HCT116 (cell line): Measurements from ENCODE around the gene CTCF. TPM values are rescaled to one million over a fixed set of nuclear protein-coding genes. Genes with fewer than 3 reads are reported as not detected.

Source experiments
- ATAC-seq: fragments of 200-7000 bp; cut with Tn5 transposase; 2 replicates; pipeline ENCODE4 v1.9.1; 2020; ENCODE audit warnings: mild to moderate bottlenecking, moderate library complexity
- BruUV-seq: library from RNA; stranded (reverse); fragments of 400-500 nt; replicated peaks from 2 replicates; lab custom pipeline; 2021; lab: Mats Ljungman, UMichigan
- CTCF ChIA-PET: fragments of 300-600 bp; sonication (Branson Sonifier 250); formaldehyde crosslinking; loops from one replicate; lab custom pipeline; 2021; ENCODE audit warnings: antibody characterized with exemption; lab: Charles Lee
- POLR2A ChIA-PET: fragments of 300-600, 350-600 bp; sonication (Branson Sonifier 250); formaldehyde crosslinking; loops from one replicate; lab custom pipeline; 2021; ENCODE audit warnings: antibody characterized with exemption; lab: Charles Lee
- RAD21 ChIA-PET, 2 experiments: fragments of 300-600 bp; sonication (Branson Sonifier 250); formaldehyde crosslinking; loops; one replicate each; lab custom pipeline; 2023; ENCODE audit warnings: low total read pairs in 2 of 2; ENCODE audit not compliant: uncharacterized antibody in 2 of 2, unreplicated experiment in 2 of 2, low non-redundant PET in 1 of 2; lab: Charles Lee
- DNase-seq: peaks from one replicate; pipeline ENCODE4 v3.0.0-alpha.2; 2010; ENCODE audit warnings: low read depth, low spot score
- H2AFZ ChIP-seq: fragments of 200-600 bp; shearing (Covaris generic), sonication (generic); 2 replicates; pipeline ENCODE4 v1.6.1; 2017; ENCODE audit warnings: low read depth, mixed run types, mixed read lengths, antibody characterized with exemption, low read length; ENCODE audit not compliant: poor library complexity, severe bottlenecking
- H3K27ac ChIP-seq: 2 replicates; pipeline ENCODE4 v1.5.1; 2012; ENCODE audit warnings: low read depth, low read length
- H3K27me3 ChIP-seq: fragments of 200-600 bp; sonication (generic); 2 replicates; pipeline ENCODE4 v1.6.1; 2016; ENCODE audit warnings: mixed run types, low read length, mixed read lengths; ENCODE audit not compliant: insufficient read depth
- H3K36me3 ChIP-seq, 2 experiments: fragments of 200-500 bp in 1 of 2; fragments of 200-600 bp in 1 of 2; sonication (Bioruptor generic) in 1 of 2; sonication (generic) in 1 of 2; 2 replicates each; pipeline versions ENCODE4 v1.5.1 to v1.6.1; 2014 to 2016; ENCODE audit warnings: low read length in 2 of 2, inconsistent platforms in 1 of 2, mixed read lengths in 1 of 2, mixed run types in 1 of 2; ENCODE audit not compliant: insufficient read depth in 2 of 2, control insufficient read depth in 1 of 2
- H3K4me1 ChIP-seq, 2 experiments: fragments of 200-600 bp in 1 of 2; sonication (generic) in 1 of 2; 2 replicates each; pipeline versions ENCODE4 v1.5.1 to v1.6.1; 2012 to 2017; ENCODE audit warnings: low read length in 2 of 2, inconsistent platforms in 1 of 2, mild to moderate bottlenecking in 1 of 2, mixed read lengths in 1 of 2, mixed run types in 1 of 2, moderate library complexity in 1 of 2; ENCODE audit not compliant: insufficient read depth in 2 of 2, control insufficient read depth in 1 of 2
- H3K4me2 ChIP-seq: fragments of 200-600 bp; sonication (generic); 2 replicates; pipeline ENCODE4 v1.6.1; 2017; ENCODE audit warnings: mixed run types, low read length, mixed read lengths
- H3K4me3 ChIP-seq, 2 experiments: fragments of 200-600 bp in 1 of 2; sonication (generic) in 1 of 2; replicated peaks in 1 of 2; 2 replicates each; pipeline ENCODE4 v1.5.1; 2011 to 2016; ENCODE audit warnings: low read length in 2 of 2, control low read depth in 1 of 2, low read depth in 1 of 2, mild to moderate bottlenecking in 1 of 2, mixed read lengths in 1 of 2, mixed run types in 1 of 2
- H3K79me2 ChIP-seq: fragments of 200-600 bp; sonication (generic); 2 replicates; pipeline ENCODE4 v1.6.1; 2017; ENCODE audit warnings: mild to moderate bottlenecking, mixed run types, low read length, moderate library complexity, mixed read lengths; ENCODE audit not compliant: insufficient read depth
- H3K9ac ChIP-seq: fragments of 200-600 bp; sonication (generic); 2 replicates; pipeline ENCODE4 v1.6.1; 2016; ENCODE audit warnings: low read length, mixed read lengths
- H3K9me2 ChIP-seq: fragments of 200-600 bp; sonication (generic), shearing (Covaris generic); 2 replicates; pipeline ENCODE4 v1.6.1; 2017; ENCODE audit warnings: mixed run types, mild to moderate bottlenecking, moderate library complexity; ENCODE audit not compliant: insufficient read depth
- H3K9me3 ChIP-seq, 2 experiments: fragments of 200-500 bp in 1 of 2; fragments of 200-600 bp in 1 of 2; sonication (Bioruptor generic) in 1 of 2; sonication (generic) in 1 of 2; 2 replicates each; pipeline ENCODE4 v1.6.1; 2014 to 2017; ENCODE audit warnings: low read length in 2 of 2, mixed read lengths in 2 of 2, inconsistent platforms in 1 of 2, low read depth in 1 of 2, mild to moderate bottlenecking in 1 of 2, mixed run types in 1 of 2, moderate library complexity in 1 of 2; ENCODE audit not compliant: control insufficient read depth in 1 of 2, insufficient read depth in 1 of 2
- H4K20me1 ChIP-seq: fragments of 200-600 bp; sonication (generic), shearing (Covaris generic); 2 replicates; pipeline ENCODE4 v1.6.1; 2017; ENCODE audit warnings: mixed run types, mild to moderate bottlenecking, moderate library complexity; ENCODE audit not compliant: insufficient read depth
- CEBPB ChIP-seq: IDR thresholded peaks from 2 replicates; pipeline ENCODE4 v1.6.1; 2012; ENCODE audit warnings: low read depth
- EGR1 ChIP-seq: IDR thresholded peaks from 2 replicates; pipeline ENCODE4 v1.6.1; 2012; ENCODE audit warnings: low read depth
- EZH2phosphoT487 ChIP-seq: fragments of 200-600 bp; IDR thresholded peaks from 2 replicates; pipeline ENCODE4 v1.6.1; 2018; ENCODE audit warnings: antibody characterized with exemption, borderline replicate concordance
- JUND ChIP-seq: IDR thresholded peaks from 2 replicates; pipeline ENCODE4 v1.6.1; 2012
- POLR2A ChIP-seq: IDR thresholded peaks from 2 replicates; pipeline ENCODE4 v1.7.0; 2011; ENCODE audit warnings: borderline replicate concordance; ENCODE audit not compliant: insufficient read depth, insufficient read length; ENCODE audit errors: extremely low read depth
- POLR2AphosphoS5 ChIP-seq: IDR thresholded peaks from 2 replicates; pipeline ENCODE4 v1.6.1; 2011; ENCODE audit warnings: mild to moderate bottlenecking, low read depth, low read length, moderate library complexity
- REST ChIP-seq: IDR thresholded peaks from 2 replicates; pipeline ENCODE4 v1.6.1; 2012; ENCODE audit warnings: low read depth
- SRF ChIP-seq: IDR thresholded peaks from 2 replicates; pipeline ENCODE4 v1.6.1; 2012; ENCODE audit warnings: low read depth
- TCF7L2 ChIP-seq: IDR thresholded peaks from 2 replicates; pipeline ENCODE4 v1.7.0; 2011; ENCODE audit warnings: borderline replicate concordance, inconsistent platforms; ENCODE audit not compliant: insufficient read depth, insufficient read length; ENCODE audit errors: extremely low read depth
- YY1 ChIP-seq: IDR thresholded peaks from 2 replicates; pipeline ENCODE4 v1.6.1; 2011; ENCODE audit warnings: low read length, low read depth, moderate library complexity, mild to moderate bottlenecking; ENCODE audit not compliant: insufficient replicate concordance; ENCODE audit errors: extremely low read depth
- ZFX ChIP-seq: fragments of 450-650 bp; IDR thresholded peaks from 2 replicates; pipeline ENCODE4 v1.6.1; 2017
- intact Hi-C: fragments of 100-400 bp; cut with micrococcal nuclease; formaldehyde crosslinking; loops from 2 replicates; pipeline ENCODE4 v1.10.0; 2022
- total RNA-seq: library from RNA; stranded (reverse); gene quantifications from one replicate; pipeline ENCODE4 v1.2.1, GENCODE V29; 2021; ENCODE audit not compliant: unreplicated experiment
- TF ChIP-seq, protein P1 (sequence below): IDR thresholded peaks from 2 replicates; pipeline ENCODE4 v1.6.1; 2011; ENCODE audit warnings: mild to moderate bottlenecking, low read length, moderate library complexity; ENCODE audit not compliant: insufficient replicate concordance; ENCODE audit errors: extremely low read depth

The CTCF gene
- total RNA-seq, 1 experiment from 2014 or later: 48.3 TPM

GRCh38 chr16:67657017-67657608 lies 94.8 kb downstream of the CTCF start:
- no peak for ATAC-seq
- H3K9ac ChIP-seq: no peak overlapping the region
- no peaks in the 10 kb centered on the region for H3K27me3 ChIP-seq
- H3K9me2 ChIP-seq: no peaks in the 10 kb centered on the region
- H3K4me3 ChIP-seq: no peak overlapping the region
- no TSS peak for BruUV-seq
- H3K4me2 ChIP-seq: no peak overlapping the region
- no peaks in the 10 kb centered on the region for H3K9me3 ChIP-seq
- no peaks in the 10 kb centered on the region for H4K20me1 ChIP-seq
- no peak for TF ChIP-seq EZH2phosphoT487
- TF ChIP-seq POLR2AphosphoS5: no peak
- no peak for TF ChIP-seq POLR2A
- no peak for TF ChIP-seq JUND
- no peak for TF ChIP-seq SRF
- no peak for TF ChIP-seq TCF7L2
- TF ChIP-seq ZFX: no peak
- no peak for TF ChIP-seq REST
- TF ChIP-seq YY1: no peak
- no peak for TF ChIP-seq EGR1
- TF ChIP-seq, protein P1, sequence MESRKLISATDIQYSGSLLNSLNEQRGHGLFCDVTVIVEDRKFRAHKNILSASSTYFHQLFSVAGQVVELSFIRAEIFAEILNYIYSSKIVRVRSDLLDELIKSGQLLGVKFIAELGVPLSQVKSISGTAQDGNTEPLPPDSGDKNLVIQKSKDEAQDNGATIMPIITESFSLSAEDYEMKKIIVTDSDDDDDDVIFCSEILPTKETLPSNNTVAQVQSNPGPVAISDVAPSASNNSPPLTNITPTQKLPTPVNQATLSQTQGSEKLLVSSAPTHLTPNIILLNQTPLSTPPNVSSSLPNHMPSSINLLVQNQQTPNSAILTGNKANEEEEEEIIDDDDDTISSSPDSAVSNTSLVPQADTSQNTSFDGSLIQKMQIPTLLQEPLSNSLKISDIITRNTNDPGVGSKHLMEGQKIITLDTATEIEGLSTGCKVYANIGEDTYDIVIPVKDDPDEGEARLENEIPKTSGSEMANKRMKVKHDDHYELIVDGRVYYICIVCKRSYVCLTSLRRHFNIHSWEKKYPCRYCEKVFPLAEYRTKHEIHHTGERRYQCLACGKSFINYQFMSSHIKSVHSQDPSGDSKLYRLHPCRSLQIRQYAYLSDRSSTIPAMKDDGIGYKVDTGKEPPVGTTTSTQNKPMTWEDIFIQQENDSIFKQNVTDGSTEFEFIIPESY: no peak
- no peak for TF ChIP-seq CEBPB
- H3K27ac ChIP-seq: no peak overlapping the region
- ChIA-PET RAD21 (no interaction called here), POLR2A (no interaction called here), CTCF (no interaction called here)
- peaks cover 0 to 6% of the 10 kb centered on the region in 2 experiments; a peak in 1 of 4 replicates for H3K36me3 ChIP-seq
- no peak for DNase-seq
- H2AFZ ChIP-seq: no peak overlapping the region
- peaks cover 21% of the 10 kb centered on the region; the same call in 1 of the 2 replicates for H3K79me2 ChIP-seq
- intact Hi-C loops: no loop called here
- peaks cover 3 to 25% of the 10 kb centered on the region in 2 experiments; a peak in 3 of 4 replicates for H3K4me1 ChIP-seq
